ENCODE results near the gene DIO3.

Gene DIO3

GRCh38 chr14:101582294-101582693 is 21.0 kb downstream of the DIO3 start:
- DNase-seq (ENCODE audit: low read depth in 1 of 2, low spot score in 1 of 2), result no peak

- no peak for DNase-seq (ENCODE audit: low read depth in 1 of 2, low spot score in 1 of 2)
These were observed 21.9 kb downstream of the DIO3 start for GRCh38 chr14:101583006-101583714.

- DNase-seq (ENCODE audit: low read depth in 1 of 2, low spot score in 1 of 2), result no peak
These were observed 22.4 kb downstream of the DIO3 start for GRCh38 chr14:101583715-101584054.

- DNase-seq (ENCODE audit: low read depth in 1 of 2, low spot score in 1 of 2), result no peak
These were observed 23.0 kb downstream of the DIO3 start for GRCh38 chr14:101584055-101584859.

GRCh38 chr14:101585211-101585610 is 23.9 kb downstream of the DIO3 start:
- no peak for DNase-seq (ENCODE audit: low read depth in 1 of 2, low spot score in 1 of 2)

- no peak for DNase-seq (ENCODE audit: low read depth in 1 of 2, low spot score in 1 of 2)
These were observed 25.5 kb downstream of the DIO3 start for GRCh38 chr14:101586531-101587430.

GRCh38 chr14:101587441-101587911 is 26.2 kb downstream of the DIO3 start:
- no peak for DNase-seq (ENCODE audit: low read depth in 1 of 2, low spot score in 1 of 2)

GRCh38 chr14:101588286-101588975 is 27.1 kb downstream of the DIO3 start:
- DNase-seq (ENCODE audit: low read depth in 1 of 2, low spot score in 1 of 2), result no peak

GRCh38 chr14:101588990-101589389 is 27.7 kb downstream of the DIO3 start:
- DNase-seq (ENCODE audit: low read depth in 1 of 2, low spot score in 1 of 2), result no peak

- DNase-seq (ENCODE audit: low read depth in 1 of 2, low spot score in 1 of 2), result no peak
These were observed 28.3 kb downstream of the DIO3 start for GRCh38 chr14:101589486-101590015.

GRCh38 chr14:101590062-101590461 is 28.8 kb downstream of the DIO3 start:
- no peak for DNase-seq (ENCODE audit: low read depth in 1 of 2, low spot score in 1 of 2)

GRCh38 chr14:101590616-101591015 is 29.3 kb downstream of the DIO3 start:
- no peak for DNase-seq (ENCODE audit: low read depth in 1 of 2, low spot score in 1 of 2)

- DNase-seq (ENCODE audit: low read depth in 1 of 2, low spot score in 1 of 2), result no peak
These were observed 29.8 kb downstream of the DIO3 start for GRCh38 chr14:101591121-101591520.

- DNase-seq (ENCODE audit: low read depth in 1 of 2, low spot score in 1 of 2), result no peak
These were observed 30.3 kb downstream of the DIO3 start for GRCh38 chr14:101591582-101591981.

GRCh38 chr14:101593411-101594238 is 32.3 kb downstream of the DIO3 start:
- no peak for DNase-seq (ENCODE audit: low read depth in 1 of 2, low spot score in 1 of 2)

- no peak for DNase-seq (ENCODE audit: low read depth in 1 of 2, low spot score in 1 of 2)
These were observed 33.3 kb downstream of the DIO3 start for GRCh38 chr14:101594511-101595148.

GRCh38 chr14:101595349-101595748 is 34.1 kb downstream of the DIO3 start:
- DNase-seq (ENCODE audit: low read depth in 1 of 2, low spot score in 1 of 2), result no peak

- peak in 1 of 2 donors; percentile 10 for DNase-seq (ENCODE audit: low read depth in 1 of 2, low spot score in 1 of 2)
These were observed 34.8 kb downstream of the DIO3 start for GRCh38 chr14:101595887-101596721.
